ENCODE results near the gene MOSMO.
"Not testable (repeated sequence)": the region's sequence is repeated elsewhere in the genome, so short reads cannot be mapped to it uniquely, and the experiment has no call there.

MOSMO gene

GRCh38 chr16:22007509-22008214, at the start of gene MOSMO:
Gene MOSMO, plus strand, starts transcription at chr16:22008111. Its CDS starts 191 bp downstream, at chr16:22008302.
- peak; percentile 57 for DNase-seq

DNA sequence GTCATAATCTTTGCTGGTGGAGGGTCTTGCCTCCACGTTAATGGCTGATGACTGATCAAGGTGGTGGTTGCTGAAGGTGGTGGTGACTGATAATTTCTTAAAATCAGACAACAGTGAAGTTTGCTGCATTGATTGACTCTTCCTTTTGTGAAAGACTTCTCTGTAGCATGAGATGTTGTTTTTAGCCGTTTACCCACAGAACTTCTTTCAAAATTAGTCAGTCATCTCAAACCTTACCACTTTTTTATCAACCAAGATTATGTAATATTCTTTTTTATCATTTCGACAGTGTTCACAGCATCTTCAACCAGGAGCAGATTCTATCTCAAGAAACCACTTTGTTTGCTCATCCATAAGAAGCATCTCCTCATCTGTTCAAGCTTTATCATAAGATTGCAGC, 48.9 kb upstream of the MOSMO start:
- DNase-seq: no peak

DNA sequence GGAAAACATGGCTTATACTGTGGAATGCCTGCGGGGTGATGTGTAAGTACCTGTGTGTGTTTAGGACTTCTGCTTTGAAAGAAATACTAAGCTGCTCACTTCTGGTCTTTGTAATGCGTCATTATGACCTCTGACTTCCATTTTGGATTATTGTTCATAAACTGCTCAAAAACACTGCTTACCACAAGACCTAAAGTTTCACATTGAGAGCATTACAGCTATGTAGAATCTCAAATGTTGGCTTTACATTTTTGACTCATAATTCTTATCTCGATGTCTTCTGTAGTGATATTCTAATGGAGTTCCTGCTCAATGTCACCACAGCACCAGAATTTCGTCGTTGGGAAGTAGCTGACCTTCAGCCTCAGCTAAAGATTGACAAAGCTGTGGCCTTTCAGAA, 45.4 kb upstream of the MOSMO start:
- DNase-seq: no peak

DNA sequence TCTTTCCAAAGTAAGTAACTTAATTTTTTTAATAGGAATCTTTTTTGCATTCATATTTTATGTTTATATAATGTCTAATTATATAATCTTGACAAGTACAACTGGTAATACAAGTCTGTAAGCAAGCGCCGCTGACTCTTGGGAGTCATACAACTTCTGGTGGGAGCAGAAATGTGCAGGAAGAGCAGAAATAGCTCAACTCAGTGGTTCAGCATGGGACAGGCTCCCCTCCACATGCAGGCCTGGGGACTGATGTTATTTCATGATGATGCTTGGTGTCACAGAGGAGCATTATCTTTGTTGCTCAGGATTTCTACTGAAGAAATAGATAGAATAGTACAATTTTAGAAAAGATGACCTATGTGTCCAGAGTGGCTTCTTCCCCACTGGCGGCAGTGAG, 44.0 kb upstream of the MOSMO start:
- DNase-seq: no peak

- no peak for DNase-seq
Measured at GRCh38 chr16:21964353-21964752, 43.6 kb upstream of the MOSMO start.

GRCh38 chr16:21971856-21972255, 36.1 kb upstream of the MOSMO start:
- no peak for DNase-seq

- no peak for DNase-seq
Measured at GRCh38 chr16:21973945-21974344, 34.0 kb upstream of the MOSMO start.

- no peak for DNase-seq
Measured at GRCh38 chr16:21980032-21980431, 27.9 kb upstream of the MOSMO start.

DNA sequence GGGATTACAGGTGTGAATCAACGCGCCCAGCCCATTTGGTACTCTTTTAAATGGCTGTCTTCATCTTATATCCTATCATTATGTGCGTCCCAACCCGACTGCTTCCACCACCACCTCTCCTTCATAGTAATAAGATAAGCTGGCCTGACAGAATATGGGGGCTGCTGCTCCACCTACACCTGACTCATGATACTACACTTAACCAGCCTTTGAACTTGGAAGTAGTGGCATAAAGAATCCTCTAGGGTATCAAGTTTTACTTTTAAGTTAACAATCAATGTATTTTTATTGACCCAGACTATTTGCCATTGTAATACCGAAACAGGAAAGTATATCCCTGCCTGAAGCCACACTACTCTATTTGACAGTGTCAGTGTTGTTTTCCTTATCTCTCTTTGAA, 25.8 kb upstream of the MOSMO start:
- DNase-seq: no peak

- no peak for DNase-seq
Measured at GRCh38 chr16:21984062-21984461, 23.8 kb upstream of the MOSMO start.

GRCh38 chr16:21985524-21985923, 22.4 kb upstream of the MOSMO start:
- DNase-seq: no peak

DNA sequence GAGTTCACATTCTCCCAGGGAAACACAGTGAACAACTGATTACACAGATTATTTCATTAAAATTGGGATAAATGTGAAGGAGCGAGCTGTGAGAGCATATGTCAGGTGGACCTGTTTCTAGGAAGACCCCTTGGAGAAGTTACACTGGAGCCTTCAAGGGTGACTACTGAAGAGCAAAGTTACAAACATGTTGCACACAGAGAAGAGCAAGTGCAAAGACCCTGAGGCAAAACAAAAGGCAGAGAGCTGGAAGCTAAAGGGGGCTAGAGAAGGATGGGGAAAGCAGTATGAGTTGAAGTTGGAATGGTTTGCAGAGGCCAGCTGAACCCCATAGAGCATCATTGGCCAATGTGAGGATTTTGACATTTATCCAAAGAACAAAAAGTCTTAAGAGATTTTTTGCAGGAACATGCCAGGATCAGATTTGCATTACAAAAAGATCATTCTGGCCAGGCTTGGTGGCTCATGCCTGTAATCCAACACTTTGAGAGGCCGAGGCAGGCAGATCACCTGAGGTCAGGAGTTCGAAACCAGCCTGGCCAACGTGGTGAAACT, 21.1 kb upstream of the MOSMO start:
- DNase-seq: no peak

- DNase-seq: no peak
Measured at GRCh38 chr16:21987498-21987897, 20.4 kb upstream of the MOSMO start.

GRCh38 chr16:21989133-21989532, 18.8 kb upstream of the MOSMO start:
- DNase-seq: no peak

GRCh38 chr16:21989751-21990150, 18.2 kb upstream of the MOSMO start:
- DNase-seq: no peak

DNA sequence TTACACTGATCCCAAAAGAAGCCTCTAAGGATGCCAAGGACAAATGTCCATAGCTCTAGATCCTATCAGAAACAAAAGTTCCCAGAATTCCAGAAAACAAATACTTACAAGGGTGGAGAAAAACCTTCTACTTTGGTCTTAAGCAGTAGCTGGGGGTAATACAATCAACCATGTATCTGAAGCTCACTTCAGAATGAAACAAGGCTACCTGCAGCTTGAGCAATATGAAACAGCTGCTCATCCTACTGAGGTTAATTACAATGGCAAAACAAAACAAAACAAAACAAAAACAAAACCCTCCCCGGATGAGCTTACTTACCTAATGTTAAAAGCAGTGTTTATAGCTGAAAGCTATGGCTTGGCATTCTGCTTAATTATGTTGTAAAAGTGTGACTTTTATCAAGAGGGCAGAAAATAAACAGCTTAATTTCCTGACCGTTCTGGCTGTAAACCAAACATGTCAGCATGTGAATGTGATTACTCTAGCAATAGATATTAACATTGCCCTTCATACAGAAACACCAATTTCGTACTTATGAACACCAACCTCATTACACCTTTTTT, 17.4 kb upstream of the MOSMO start:
- no peak for DNase-seq

- no peak for DNase-seq
Measured at GRCh38 chr16:21991621-21992020, 16.3 kb upstream of the MOSMO start.

DNA sequence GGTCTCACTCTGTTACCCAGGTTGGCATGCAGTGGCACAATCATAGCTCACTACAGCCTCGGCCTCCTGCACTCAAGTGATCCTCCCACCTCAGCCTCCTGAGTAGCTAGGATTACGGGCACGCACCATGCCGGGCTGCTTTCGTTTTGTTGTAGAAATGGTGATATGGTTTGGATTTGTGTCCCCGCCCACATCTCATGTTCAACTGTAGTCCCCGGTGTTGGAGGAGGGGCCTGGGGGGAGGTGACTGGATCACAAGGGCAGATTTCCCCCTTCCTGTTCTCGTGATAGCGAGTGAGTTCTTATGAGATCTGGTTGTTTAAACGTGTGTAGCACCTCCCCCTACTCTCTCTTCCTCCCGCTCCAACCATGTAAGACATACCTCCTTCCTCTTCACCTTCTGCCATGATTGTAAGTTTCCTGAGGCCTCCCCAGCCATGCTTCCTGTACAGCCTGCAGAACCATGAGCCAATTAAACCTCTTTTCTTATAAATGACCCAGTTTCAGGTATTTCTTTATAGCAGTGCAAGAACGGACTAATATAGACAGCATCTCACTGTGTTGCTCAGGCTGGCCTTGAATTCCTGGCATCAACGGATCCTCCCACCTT, 12.9 kb upstream of the MOSMO start:
- no peak for DNase-seq

- DNase-seq: no peak
Measured at GRCh38 chr16:21996923-21997696, 10.8 kb upstream of the MOSMO start.

DNA sequence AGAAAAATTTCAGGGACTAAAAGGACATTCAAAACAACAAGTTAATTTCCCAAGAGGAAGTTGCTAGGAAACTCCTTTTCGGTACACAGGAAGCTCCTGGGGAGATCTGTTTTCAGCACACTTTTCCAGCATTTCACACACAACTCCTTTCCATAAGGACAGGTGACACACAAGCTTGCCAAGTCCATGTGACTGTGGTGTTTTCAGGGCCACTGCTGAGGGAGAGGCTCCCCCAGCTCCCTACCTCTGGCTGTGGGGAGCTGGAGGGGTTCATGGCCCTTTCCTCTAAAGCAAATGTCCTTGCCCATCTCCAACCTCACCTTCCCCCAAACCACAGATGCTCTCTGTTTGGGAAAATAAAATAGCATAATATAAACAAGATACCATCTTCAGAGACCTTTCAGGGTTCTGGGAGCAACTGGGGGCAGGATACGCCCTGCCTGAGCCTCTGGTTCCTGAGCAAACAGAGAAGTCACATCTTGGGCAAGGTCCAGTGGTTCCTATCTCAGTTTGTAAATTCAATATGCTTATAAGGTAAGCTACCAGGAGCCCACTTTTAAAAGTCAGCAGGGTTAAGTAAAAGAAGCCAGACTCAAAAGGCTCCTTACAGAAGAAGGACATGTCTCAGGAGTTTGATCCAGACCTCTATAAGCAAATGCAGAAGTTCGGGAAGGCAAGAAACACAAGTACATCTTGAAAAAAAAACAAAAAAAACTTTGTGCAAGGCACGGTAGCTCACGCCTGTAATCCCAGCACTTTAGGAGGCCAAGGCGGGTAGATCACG, 10.0 kb upstream of the MOSMO start:
- no peak for DNase-seq

GRCh38 chr16:22001591-22001990, 6.3 kb upstream of the MOSMO start:
- no peak for DNase-seq

DNA sequence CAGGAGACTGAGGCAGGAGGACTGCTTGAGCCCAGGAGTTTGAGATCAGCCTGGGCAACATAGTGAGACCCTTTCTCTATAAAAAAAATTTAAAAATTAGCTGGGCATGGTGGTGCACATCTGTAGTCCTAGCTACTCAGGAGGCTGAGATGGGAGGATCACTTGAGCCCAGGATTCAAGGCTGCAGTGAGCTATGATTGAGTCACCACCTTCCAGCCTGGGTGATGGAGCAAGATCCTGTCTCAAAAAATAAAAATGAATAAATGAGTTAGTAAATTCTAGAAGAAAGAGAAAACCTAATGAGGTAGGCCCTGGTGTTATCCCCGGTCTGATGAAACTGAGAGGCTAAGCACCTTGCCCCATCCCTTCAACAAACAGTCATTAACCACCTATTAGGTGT, 5.9 kb upstream of the MOSMO start:
- not testable (repeated sequence) for DNase-seq

DNA sequence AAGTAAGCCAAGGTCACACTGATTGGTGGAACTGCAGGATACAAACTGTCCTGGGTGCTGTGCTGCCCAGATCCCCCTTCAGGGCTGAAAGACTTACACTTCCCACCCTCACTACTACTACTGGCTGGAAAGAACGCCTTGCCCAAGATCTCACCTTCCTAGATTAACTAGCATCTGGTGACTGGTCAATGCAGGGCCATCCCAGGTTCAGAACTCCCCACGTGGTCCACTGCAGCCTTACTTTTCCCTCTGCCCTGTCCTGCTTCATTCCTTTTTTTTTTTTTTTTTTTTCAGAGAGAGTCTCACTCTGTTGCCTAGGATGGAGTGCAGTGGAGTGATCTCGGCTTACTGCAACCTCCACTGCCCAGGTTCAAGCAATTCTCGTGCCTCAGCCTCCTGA, 4.7 kb upstream of the MOSMO start:
- no peak for DNase-seq
